ENCODE data around the gene DDT. TPM values are rescaled to one million over a fixed set of nuclear protein-coding genes. Genes with fewer than 3 reads are reported as not detected.

The DDT gene
- total and polyA plus RNA-seq, 10 of the 15 experiments (the other 5 are each of a cell fraction or from before 2014, with no cell fraction given): 25.1 to 408 (median 202) TPM

DNA sequence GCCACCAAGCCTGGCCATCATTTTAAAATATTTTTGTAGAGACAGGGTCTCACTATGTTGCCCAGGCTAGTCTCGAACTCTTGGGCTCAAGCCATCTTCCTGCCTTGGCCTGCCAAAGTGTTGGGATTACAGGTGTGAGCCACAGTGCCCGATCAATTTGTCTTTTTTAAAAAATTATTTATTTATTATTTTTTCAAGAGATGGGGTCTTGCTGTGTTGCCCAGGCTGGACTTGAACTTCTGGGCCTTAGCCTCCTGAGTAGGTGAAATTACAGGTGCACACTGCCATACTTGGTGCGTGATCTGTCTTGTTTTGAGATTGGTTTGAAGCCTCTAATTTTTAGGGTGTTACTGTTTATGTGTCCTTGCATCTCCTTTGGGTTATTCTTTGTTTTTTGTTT is 47.1 kb upstream of the DDT start:
- ATAC-seq (no peak), DNase-seq (ENCODE audit: low read depth, low spot score) (no peak), FAIRE-seq (no peak)
- intact Hi-C loops (cut with micrococcal nuclease; ENCODE audit: unreplicated experiment) (no loop called here), in situ Hi-C loops (cut with MboI) (no loop called here)
- Histone ChIP-seq H3K36me3 (ENCODE audit: control insufficient read depth in 2 of 2, insufficient read depth in 2 of 2, low read length in 1 of 2) (peaks cover 0 to 1% of the 10 kb centered on the region in 2 experiments; a peak in 2 of 4 replicates), H3K4me2 (ENCODE audit: control insufficient read depth, insufficient read depth) (no peak overlapping the region), H3K4me1 (ENCODE audit: control insufficient read depth, insufficient read depth, low read length) (no peaks in the 10 kb centered on the region), H3K27ac (ENCODE audit: control insufficient read depth, insufficient read depth) (no peak overlapping the region), H3K27me3 (replicated peaks in 1 of 2; ENCODE audit: control insufficient read depth in 2 of 2, insufficient read depth in 2 of 2, low read length in 1 of 2) (no peaks in the 10 kb centered on the region), H4K20me1 (ENCODE audit: control insufficient read depth, insufficient read depth) (no peaks in the 10 kb centered on the region), H3K79me2 (ENCODE audit: control insufficient read depth, insufficient read depth, low read length) (peaks cover 23% of the 10 kb centered on the region), H3K4me3 (no peak overlapping the region), H3K9ac (ENCODE audit: control insufficient read depth, insufficient read depth, low read length) (no peak overlapping the region), H2AFZ (ENCODE audit: control insufficient read depth, low read depth, low read length) (no peak overlapping the region), H3K9me3 (replicated peaks; ENCODE audit: control insufficient read depth, insufficient read depth, low read length) (no peaks in the 10 kb centered on the region)
- ChIA-PET POLR2A (no interaction called here), CTCF (no interaction called here), SMC1A (ENCODE audit: uncharacterized antibody, unreplicated experiment) (interaction anchor here (1.9 kb wide), 1 partner anchor 24 kb away, joined by 4 read pairs; no protein-coding TSS in a partner anchor), RAD21 (ENCODE audit: unreplicated experiment) (no interaction called here)
- 94% methylated on average over 3 of the region's 3 CpGs for whole genome bisulfite sequencing (ENCODE audit: insufficient coverage, insufficient replicate concordance, low lambda C conversion rate, missing lambda C conversion rate)
- no TSS peak for BruUV-seq (replicated peaks)
- no peak for TF ChIP-seq MYC (IDR thresholded peaks at IDR 0.05; ENCODE audit: insufficient read depth, insufficient read length, insufficient replicate concordance, low read length, severe bottlenecking)
- TF ChIP-seq MXI1 (IDR thresholded peaks at IDR 0.05; ENCODE audit: low read depth, low read length): no peak
- no peak for TF ChIP-seq KLF5 (IDR thresholded peaks at IDR 0.05; ENCODE audit: partially characterized antibody)
- TF ChIP-seq, protein P1, sequence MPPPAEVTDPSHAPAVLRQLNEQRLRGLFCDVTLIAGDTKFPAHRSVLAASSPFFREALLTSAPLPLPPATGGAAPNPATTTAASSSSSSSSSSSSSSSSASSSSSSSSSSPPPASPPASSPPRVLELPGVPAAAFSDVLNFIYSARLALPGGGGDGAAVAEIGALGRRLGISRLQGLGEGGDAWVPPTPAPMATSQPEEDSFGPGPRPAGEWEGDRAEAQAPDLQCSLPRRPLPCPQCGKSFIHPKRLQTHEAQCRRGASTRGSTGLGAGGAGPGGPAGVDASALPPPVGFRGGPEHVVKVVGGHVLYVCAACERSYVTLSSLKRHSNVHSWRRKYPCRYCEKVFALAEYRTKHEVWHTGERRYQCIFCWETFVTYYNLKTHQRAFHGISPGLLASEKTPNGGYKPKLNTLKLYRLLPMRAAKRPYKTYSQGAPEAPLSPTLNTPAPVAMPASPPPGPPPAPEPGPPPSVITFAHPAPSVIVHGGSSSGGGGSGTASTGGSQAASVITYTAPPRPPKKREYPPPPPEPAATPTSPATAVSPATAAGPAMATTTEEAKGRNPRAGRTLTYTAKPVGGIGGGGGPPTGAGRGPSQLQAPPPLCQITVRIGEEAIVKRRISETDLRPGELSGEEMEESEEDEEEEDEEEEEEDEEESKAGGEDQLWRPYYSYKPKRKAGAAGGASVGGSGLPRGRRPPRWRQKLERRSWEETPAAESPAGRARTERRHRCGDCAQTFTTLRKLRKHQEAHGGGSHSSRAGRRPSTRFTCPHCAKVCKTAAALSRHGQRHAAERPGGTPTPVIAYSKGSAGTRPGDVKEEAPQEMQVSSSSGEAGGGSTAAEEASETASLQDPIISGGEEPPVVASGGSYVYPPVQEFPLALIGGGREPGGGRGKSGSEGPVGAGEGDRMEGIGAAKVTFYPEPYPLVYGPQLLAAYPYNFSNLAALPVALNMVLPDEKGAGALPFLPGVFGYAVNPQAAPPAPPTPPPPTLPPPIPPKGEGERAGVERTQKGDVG (CRISPR knock-in tag; IDR thresholded peaks at IDR 0.05): no peak
- TF ChIP-seq ZNF274 (IDR thresholded peaks at IDR 0.05; ENCODE audit: insufficient read depth, insufficient read length): no peak
- no peak for TF ChIP-seq EGR1 (IDR thresholded peaks at IDR 0.05; ENCODE audit: borderline replicate concordance in 1 of 2, low read depth in 2 of 2, low read length in 2 of 2)
- TF ChIP-seq RAD51 (IDR thresholded peaks at IDR 0.05): no peak
- no peak for TF ChIP-seq ATF2 (IDR thresholded peaks at IDR 0.05; ENCODE audit: low read length)
- TF ChIP-seq, protein P2, sequence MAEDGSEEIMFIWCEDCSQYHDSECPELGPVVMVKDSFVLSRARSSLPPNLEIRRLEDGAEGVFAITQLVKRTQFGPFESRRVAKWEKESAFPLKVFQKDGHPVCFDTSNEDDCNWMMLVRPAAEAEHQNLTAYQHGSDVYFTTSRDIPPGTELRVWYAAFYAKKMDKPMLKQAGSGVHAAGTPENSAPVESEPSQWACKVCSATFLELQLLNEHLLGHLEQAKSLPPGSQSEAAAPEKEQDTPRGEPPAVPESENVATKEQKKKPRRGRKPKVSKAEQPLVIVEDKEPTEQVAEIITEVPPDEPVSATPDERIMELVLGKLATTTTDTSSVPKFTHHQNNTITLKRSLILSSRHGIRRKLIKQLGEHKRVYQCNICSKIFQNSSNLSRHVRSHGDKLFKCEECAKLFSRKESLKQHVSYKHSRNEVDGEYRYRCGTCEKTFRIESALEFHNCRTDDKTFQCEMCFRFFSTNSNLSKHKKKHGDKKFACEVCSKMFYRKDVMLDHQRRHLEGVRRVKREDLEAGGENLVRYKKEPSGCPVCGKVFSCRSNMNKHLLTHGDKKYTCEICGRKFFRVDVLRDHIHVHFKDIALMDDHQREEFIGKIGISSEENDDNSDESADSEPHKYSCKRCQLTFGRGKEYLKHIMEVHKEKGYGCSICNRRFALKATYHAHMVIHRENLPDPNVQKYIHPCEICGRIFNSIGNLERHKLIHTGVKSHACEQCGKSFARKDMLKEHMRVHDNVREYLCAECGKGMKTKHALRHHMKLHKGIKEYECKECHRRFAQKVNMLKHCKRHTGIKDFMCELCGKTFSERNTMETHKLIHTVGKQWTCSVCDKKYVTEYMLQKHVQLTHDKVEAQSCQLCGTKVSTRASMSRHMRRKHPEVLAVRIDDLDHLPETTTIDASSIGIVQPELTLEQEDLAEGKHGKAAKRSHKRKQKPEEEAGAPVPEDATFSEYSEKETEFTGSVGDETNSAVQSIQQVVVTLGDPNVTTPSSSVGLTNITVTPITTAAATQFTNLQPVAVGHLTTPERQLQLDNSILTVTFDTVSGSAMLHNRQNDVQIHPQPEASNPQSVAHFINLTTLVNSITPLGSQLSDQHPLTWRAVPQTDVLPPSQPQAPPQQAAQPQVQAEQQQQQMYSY (CRISPR knock-in tag; IDR thresholded peaks at IDR 0.05): no peak
- no peak for TF ChIP-seq SREBF1 (IDR thresholded peaks at IDR 0.05; ENCODE audit: low read length)
- TF ChIP-seq ZNF687 (IDR thresholded peaks at IDR 0.05): no peak

All from GM12878 (cell line).